Activated naive CD4-positive, alpha-beta T cell treated with anti-CD3 and anti-CD28 coated beads, Interleukin-2, amount 50 U/mL, for 24 hours (primary cell): Measurements from ENCODE around the gene RET.

Experiments used
- H3K27ac Mint-ChIP-seq: one replicate; pipeline ENCODE4 v1.8.0; 2021; ENCODE audit warnings: mild to moderate bottlenecking, mixed read lengths
- H3K27me3 Mint-ChIP-seq: one replicate; pipeline ENCODE4 v1.8.0; 2021; ENCODE audit warnings: mixed read lengths
- H3K36me3 Mint-ChIP-seq: one replicate; pipeline ENCODE4 v1.8.0; 2021; ENCODE audit warnings: mixed read lengths
- H3K4me1 Mint-ChIP-seq: one replicate; pipeline ENCODE4 v1.8.0; 2021; ENCODE audit warnings: mixed read lengths
- H3K4me3 Mint-ChIP-seq: one replicate; pipeline ENCODE4 v1.8.0; 2021; ENCODE audit warnings: mild to moderate bottlenecking, mixed read lengths
- H3K9me3 Mint-ChIP-seq: one replicate; pipeline ENCODE4 v1.8.0; 2021; ENCODE audit warnings: mixed read lengths

The RET gene

DNA sequence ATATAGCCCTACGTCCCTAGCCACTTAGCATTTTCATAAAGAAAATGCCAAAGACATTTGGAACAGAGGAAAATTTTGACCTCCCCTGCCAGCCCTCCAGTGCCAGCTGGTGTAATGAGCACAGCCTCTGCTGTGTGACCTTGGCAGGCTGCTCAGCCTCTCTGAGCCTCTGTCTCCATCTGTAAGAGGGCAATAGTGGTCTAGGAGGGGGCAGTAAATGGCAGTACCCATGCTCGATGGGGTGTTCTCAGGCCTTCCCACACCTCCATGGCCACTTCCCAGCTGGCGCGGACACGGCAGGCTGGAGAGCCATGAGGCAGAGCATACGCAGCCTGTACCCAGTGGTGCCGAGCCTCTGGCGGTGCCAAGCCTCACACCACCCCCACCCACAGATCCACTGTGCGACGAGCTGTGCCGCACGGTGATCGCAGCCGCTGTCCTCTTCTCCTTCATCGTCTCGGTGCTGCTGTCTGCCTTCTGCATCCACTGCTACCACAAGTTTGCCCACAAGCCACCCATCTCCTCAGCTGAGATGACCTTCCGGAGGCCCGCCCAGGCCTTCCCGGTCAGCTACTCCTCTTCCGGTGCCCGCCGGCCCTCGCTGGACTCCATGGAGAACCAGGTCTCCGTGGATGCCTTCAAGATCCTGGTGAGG lies 37.3 kb downstream of the RET start:
- peak overlapping the region; percentile 17 for H3K27ac Mint-ChIP-seq
- H3K9me3 Mint-ChIP-seq: no peaks in the 10 kb centered on the region
- no peaks in the 10 kb centered on the region for H3K27me3 Mint-ChIP-seq
- H3K4me1 Mint-ChIP-seq: no peaks in the 10 kb centered on the region
- H3K4me3 Mint-ChIP-seq: no peak overlapping the region
- H3K36me3 Mint-ChIP-seq: no peaks in the 10 kb centered on the region

- Mint-ChIP-seq H3K27ac (peak overlapping the region; percentile 17), H3K27me3 (no peaks in the 10 kb centered on the region), H3K36me3 (no peaks in the 10 kb centered on the region), H3K9me3 (no peaks in the 10 kb centered on the region), H3K4me3 (no peak overlapping the region), H3K4me1 (no peaks in the 10 kb centered on the region)
Measured at GRCh38 chr10:43114743-43115611, 38.1 kb downstream of the RET start.

GRCh38 chr10:43115881-43116595 lies 39.2 kb downstream of the RET start:
- H3K9me3 Mint-ChIP-seq: no peaks in the 10 kb centered on the region
- H3K27ac Mint-ChIP-seq: no peak overlapping the region
- no peak overlapping the region for H3K4me3 Mint-ChIP-seq
- no peaks in the 10 kb centered on the region for H3K36me3 Mint-ChIP-seq
- H3K27me3 Mint-ChIP-seq: no peaks in the 10 kb centered on the region
- H3K4me1 Mint-ChIP-seq: peaks cover 9% of the 10 kb centered on the region

GRCh38 chr10:43116596-43116995 lies 39.7 kb downstream of the RET start:
- Mint-ChIP-seq H3K4me3 (no peak overlapping the region), H3K36me3 (no peaks in the 10 kb centered on the region), H3K9me3 (no peaks in the 10 kb centered on the region), H3K27me3 (no peaks in the 10 kb centered on the region), H3K27ac (no peak overlapping the region), H3K4me1 (peaks cover 14% of the 10 kb centered on the region)

DNA sequence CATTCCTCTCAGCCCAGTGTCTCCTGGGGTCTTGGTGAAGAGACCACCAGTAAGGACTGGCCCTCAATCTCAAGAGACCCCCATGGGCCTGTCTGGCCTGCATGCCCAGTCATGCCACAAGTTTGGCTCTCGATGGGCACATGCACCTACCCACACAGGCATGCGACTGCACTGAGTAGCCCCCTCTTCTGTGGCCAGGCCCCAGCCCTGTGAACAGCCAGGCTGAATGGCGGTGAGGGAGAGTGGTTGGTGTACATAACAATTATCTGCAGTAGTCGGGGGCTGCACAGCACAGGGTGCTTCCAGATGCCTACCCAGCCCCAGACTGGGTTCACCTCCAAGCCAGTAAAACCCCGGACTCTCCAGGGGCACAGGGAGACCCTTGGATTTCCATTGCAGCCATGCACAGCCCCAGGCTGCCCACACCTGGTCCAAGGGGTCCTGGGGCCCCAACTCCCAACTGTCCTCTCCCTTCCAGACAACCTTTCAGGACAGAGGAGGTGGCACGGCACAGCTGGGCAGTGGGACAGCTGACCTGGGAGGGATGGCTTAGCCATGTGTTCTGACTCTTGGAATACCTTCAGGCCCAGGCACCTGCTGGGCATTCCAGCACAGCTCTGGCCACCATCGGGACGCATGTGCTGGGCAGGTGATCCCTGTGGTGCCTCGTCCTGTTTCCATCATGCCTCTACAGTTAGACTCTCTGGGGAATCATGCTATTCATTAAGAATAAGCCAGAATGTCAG lies 40.3 kb downstream of the RET start:
- Mint-ChIP-seq H3K36me3 (no peaks in the 10 kb centered on the region), H3K4me1 (peaks cover 20% of the 10 kb centered on the region), H3K27me3 (no peaks in the 10 kb centered on the region), H3K27ac (no peak overlapping the region), H3K9me3 (no peaks in the 10 kb centered on the region), H3K4me3 (no peak overlapping the region)

DNA sequence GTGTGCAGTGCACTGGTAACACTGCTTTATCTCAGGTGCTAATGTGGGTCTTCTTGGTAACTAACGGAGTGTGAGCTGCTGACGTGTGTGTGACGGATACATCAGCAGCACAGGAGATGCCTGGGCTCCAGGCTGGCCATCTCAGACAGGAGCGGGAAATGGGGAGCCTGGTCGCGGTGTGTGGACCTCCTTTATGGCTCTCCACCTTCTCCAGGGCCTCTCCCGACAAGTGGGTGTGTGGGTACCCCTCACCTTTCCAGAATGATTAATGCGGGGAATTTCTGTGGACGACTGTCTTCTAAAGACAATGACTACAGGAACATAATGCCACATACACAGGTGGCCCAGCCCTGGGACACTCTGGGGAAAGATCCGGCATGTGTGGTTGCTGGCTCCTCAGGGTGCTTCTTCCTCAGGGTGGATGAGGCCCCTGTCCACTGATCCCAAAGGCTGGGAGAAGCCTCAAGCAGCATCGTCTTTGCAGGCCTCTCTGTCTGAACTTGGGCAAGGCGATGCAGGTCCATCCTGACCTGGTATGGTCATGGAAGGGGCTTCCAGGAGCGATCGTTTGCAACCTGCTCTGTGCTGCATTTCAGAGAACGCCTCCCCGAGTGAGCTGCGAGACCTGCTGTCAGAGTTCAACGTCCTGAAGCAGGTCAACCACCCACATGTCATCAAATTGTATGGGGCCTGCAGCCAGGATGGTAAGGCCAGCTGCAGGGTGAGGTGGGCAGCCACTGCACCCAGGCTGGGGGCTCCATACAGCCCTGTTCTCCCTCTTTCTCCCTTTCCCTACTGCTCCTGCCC lies 41.1 kb downstream of the RET start:
- H3K4me3 Mint-ChIP-seq: no peak overlapping the region
- H3K36me3 Mint-ChIP-seq: no peaks in the 10 kb centered on the region
- H3K9me3 Mint-ChIP-seq: no peaks in the 10 kb centered on the region
- no peak overlapping the region for H3K27ac Mint-ChIP-seq
- peaks cover 23% of the 10 kb centered on the region for H3K4me1 Mint-ChIP-seq
- no peaks in the 10 kb centered on the region for H3K27me3 Mint-ChIP-seq

GRCh38 chr10:43118631-43119415 lies 42.0 kb downstream of the RET start:
- Mint-ChIP-seq H3K27me3 (no peaks in the 10 kb centered on the region), H3K4me1 (peaks cover 23% of the 10 kb centered on the region), H3K36me3 (no peaks in the 10 kb centered on the region), H3K9me3 (no peaks in the 10 kb centered on the region), H3K4me3 (no peak overlapping the region), H3K27ac (peak overlapping the region; percentile 89)

DNA sequence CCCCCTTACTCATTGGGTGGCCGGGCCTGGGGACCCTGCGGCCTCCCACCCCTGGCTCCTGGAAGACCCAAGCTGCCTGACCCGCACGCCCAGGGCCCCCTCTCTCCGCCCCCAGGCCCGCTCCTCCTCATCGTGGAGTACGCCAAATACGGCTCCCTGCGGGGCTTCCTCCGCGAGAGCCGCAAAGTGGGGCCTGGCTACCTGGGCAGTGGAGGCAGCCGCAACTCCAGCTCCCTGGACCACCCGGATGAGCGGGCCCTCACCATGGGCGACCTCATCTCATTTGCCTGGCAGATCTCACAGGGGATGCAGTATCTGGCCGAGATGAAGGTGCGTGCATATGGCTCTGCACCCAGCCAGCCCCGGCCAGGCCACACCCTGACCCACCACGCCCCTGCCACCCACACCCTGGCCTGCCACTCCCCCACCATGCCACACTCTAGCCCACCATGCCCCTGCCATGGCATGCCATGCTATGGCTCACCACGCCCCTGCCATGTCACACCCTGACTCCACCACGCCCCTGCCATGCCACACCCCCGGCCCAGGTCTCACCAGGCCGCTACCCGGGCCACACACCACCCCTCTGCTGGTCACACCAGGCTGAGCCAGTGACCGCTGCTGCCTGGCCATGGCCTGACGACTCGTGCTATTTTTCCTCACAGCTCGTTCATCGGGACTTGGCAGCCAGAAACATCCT lies 42.7 kb downstream of the RET start:
- H3K4me1 Mint-ChIP-seq: peaks cover 23% of the 10 kb centered on the region
- no peaks in the 10 kb centered on the region for H3K9me3 Mint-ChIP-seq
- no peak overlapping the region for H3K4me3 Mint-ChIP-seq
- no peak overlapping the region for H3K27ac Mint-ChIP-seq
- H3K27me3 Mint-ChIP-seq: no peaks in the 10 kb centered on the region
- H3K36me3 Mint-ChIP-seq: no peaks in the 10 kb centered on the region

DNA sequence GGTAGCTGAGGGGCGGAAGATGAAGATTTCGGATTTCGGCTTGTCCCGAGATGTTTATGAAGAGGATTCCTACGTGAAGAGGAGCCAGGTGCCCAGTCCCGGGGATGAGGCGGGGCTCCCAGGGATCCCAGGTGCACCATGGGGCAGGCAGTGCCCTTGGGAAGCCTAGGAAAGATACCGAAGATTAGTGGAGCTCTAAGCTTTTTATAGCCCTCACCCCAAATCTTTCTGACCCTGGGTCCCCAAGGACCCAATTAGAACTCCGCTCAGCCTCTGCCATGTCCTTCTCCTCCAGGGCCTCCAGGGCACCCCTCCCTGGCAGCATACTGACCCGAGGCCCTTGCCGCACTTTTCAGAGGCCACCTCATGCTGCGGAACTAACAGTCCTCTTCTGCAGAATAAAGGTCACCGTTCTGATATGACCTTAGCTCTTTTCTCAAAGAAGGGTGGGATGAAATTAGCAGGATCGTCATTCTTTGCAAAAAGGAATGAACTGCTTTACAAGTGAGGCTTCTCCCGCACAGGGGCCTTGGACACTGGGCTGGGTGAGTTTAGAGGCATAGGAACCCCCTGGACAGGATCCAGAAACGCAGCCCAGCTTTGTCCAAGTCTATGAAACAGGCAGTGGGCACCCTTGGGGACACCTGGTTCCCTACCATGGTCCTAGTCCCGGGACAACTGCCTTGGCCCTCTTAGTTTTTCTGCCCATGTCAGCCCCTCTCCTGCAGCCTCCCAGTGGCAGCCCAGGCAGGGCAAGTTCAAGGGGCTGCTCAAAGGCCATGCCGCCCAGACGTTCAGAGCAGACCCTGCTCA lies 43.5 kb downstream of the RET start:
- H3K4me1 Mint-ChIP-seq: peaks cover 23% of the 10 kb centered on the region
- no peaks in the 10 kb centered on the region for H3K36me3 Mint-ChIP-seq
- no peaks in the 10 kb centered on the region for H3K9me3 Mint-ChIP-seq
- no peaks in the 10 kb centered on the region for H3K27me3 Mint-ChIP-seq
- peak overlapping the region; percentile 27 for H3K4me3 Mint-ChIP-seq
- H3K27ac Mint-ChIP-seq: peak overlapping the region; percentile 75

- no peaks in the 10 kb centered on the region for H3K9me3 Mint-ChIP-seq
- peak overlapping the region; percentile 57 for H3K4me3 Mint-ChIP-seq
- H3K36me3 Mint-ChIP-seq: no peaks in the 10 kb centered on the region
- no peaks in the 10 kb centered on the region for H3K27me3 Mint-ChIP-seq
- H3K4me1 Mint-ChIP-seq: peaks cover 23% of the 10 kb centered on the region
- H3K27ac Mint-ChIP-seq: peak overlapping the region; percentile 75
Measured at GRCh38 chr10:43120929-43121314, 44.1 kb downstream of the RET start.

DNA sequence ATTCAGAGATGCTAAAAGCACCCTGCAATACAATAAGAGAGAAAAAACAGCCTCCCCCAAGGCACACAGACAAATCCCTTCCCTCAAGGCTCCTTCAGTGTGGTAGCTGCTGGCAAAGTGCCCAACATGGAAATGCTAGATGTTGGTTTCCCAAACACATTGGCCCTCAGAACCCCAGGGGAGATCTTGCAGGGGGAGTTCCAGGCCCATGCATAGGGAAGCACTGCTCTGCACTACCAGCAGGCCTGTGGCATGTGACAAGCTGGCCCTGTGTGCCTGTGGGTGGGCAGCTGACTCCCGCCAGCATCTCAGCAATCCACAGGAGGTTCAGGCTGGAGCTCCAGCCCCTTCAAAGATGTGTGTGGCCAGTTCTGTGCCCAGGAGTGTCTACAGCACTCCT lies 44.6 kb downstream of the RET start:
- no peaks in the 10 kb centered on the region for H3K36me3 Mint-ChIP-seq
- no peaks in the 10 kb centered on the region for H3K9me3 Mint-ChIP-seq
- no peak overlapping the region for H3K27ac Mint-ChIP-seq
- no peak overlapping the region for H3K4me3 Mint-ChIP-seq
- no peaks in the 10 kb centered on the region for H3K27me3 Mint-ChIP-seq
- H3K4me1 Mint-ChIP-seq: peaks cover 23% of the 10 kb centered on the region

DNA sequence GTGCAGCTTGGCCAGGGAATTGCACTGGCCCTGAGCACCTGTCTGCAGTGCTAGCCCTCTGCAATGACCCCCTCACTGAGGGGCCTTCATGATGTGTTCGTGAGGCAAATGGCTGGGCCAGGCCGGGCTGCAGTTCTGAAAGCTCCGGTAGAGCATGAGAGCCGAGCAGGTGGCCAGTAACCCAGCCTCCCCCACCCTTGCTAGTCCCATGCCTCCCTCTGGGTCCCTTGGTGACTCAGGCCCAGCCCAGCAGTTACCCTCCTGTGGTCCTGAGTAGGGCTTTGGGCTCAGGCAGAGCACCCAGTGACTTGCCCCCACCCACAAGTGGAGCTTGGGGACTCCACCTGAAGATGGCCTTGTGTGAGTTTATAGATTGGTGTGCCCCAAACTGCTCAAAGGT lies 45.2 kb downstream of the RET start:
- H3K9me3 Mint-ChIP-seq: no peaks in the 10 kb centered on the region
- peaks cover 23% of the 10 kb centered on the region for H3K4me1 Mint-ChIP-seq
- no peaks in the 10 kb centered on the region for H3K36me3 Mint-ChIP-seq
- H3K4me3 Mint-ChIP-seq: no peak overlapping the region
- no peak overlapping the region for H3K27ac Mint-ChIP-seq
- no peaks in the 10 kb centered on the region for H3K27me3 Mint-ChIP-seq

- Mint-ChIP-seq H3K4me1 (peaks cover 23% of the 10 kb centered on the region), H3K27me3 (no peaks in the 10 kb centered on the region), H3K9me3 (no peaks in the 10 kb centered on the region), H3K36me3 (no peaks in the 10 kb centered on the region), H3K27ac (no peak overlapping the region), H3K4me3 (no peak overlapping the region)
Measured at GRCh38 chr10:43122826-43123225, 46.0 kb downstream of the RET start.
